Thyroid gland (tissue), 4 donors: ENCODE results near the gene ITGB2. TPM values are rescaled to one million over a fixed set of nuclear protein-coding genes. Genes with fewer than 3 reads are reported as not detected.

ENCODE experiments used
- DNase-seq, 2 donors: peaks; one replicate each; pipeline ENCODE4 v3.0.0-alpha.2; 2019
- H3K27ac ChIP-seq, 3 donors: fragments of 200-600 bp; sonication (generic); 1 replicate in 2 of 3; 2 replicates in 1 of 3; pipeline ENCODE4 v1.5.1; 2016 to 2019; ENCODE audit warnings: mild to moderate bottlenecking in 1 of 3, moderate library complexity in 1 of 3
- H3K27me3 ChIP-seq: fragments of 200-600 bp; sonication (generic); one replicate; pipeline ENCODE4 v1.5.1; 2019
- H3K36me3 ChIP-seq, 2 donors: fragments of 200-600 bp; sonication (generic); one replicate each; pipeline ENCODE4 v1.5.1; 2016 to 2019
- H3K4me1 ChIP-seq, 2 donors: fragments of 200-600 bp; sonication (generic); one replicate each; pipeline ENCODE4 v1.5.1; 2017 to 2019
- H3K4me3 ChIP-seq, 3 donors: fragments of 200-600 bp; sonication (generic); replicated peaks in 1 of 3; 1 replicate in 2 of 3; 2 replicates in 1 of 3; pipeline ENCODE4 v1.5.1; 2016; ENCODE audit warnings: mild to moderate bottlenecking in 1 of 3
- H3K9me3 ChIP-seq: fragments of 200-600 bp; sonication (generic); one replicate; pipeline ENCODE4 v1.5.1; 2017
- POLR2A ChIP-seq, 2 donors: fragments of 450-650 bp; IDR thresholded peaks; one replicate each; pipeline ENCODE4 v1.6.1; 2017; ENCODE audit warnings: antibody characterized with exemption in 2 of 2, mild to moderate bottlenecking in 2 of 2, moderate library complexity in 1 of 2
- WGBS, 2 donors: methylation state at CpG; one replicate each; pipeline ENCODE4 v1.1.5; 2017; 5-methylcytosine and 5-hydroxymethylcytosine counted together
- intact Hi-C: fragments of 100-400 bp; cut with DNase I; formaldehyde crosslinking; loops from one replicate; pipeline ENCODE4 v1.15.1; 2023
- total RNA-seq, 4 donors: library from RNA; depleted of rRNA; stranded (reverse); fragments of >200 nt; gene quantifications; one replicate each; pipeline ENCODE4 v1.2.3, GENCODE V29; 2016
- TF ChIP-seq, protein P1 (sequence below), 6 experiments: fragments of 200-600 bp in 3 of 6; fragments of 450-650 bp in 3 of 6; sonication (generic) in 3 of 6; IDR thresholded peaks; one replicate each; pipeline ENCODE4 v1.5.1; 2016 to 2019; ENCODE audit warnings: antibody characterized with exemption in 6 of 6, mild to moderate bottlenecking in 2 of 6, inconsistent platforms in 1 of 6, moderate library complexity in 1 of 6

ITGB2 gene
- total RNA-seq, 4 donors from 2014 or later = 18.4 to 79.4 (median 27.5) TPM

DNA sequence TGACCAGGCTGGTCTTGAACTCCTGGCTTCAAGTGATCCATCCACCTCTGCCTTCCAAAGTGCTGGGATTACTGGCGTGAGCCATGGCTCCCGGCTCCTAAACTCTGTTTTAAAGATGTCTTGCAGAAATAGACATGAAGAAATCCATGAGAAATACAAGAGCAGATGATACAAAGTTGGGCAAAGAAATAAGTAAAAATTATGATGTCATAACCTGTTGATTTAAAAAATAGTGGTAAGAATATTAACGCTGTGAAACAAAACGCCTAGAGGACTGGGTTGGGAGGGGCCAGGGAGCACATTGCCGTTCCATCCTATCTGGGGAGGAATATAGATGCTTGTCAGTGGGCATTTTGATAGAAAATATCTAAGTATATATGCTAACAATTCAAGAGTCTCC is 1.2 kb upstream of the ITGB2 start:
- intact Hi-C loops = no loop called here
- TF ChIP-seq POLR2A (IDR thresholded peaks at IDR 0.05) = no peak
- TF ChIP-seq, protein P1, sequence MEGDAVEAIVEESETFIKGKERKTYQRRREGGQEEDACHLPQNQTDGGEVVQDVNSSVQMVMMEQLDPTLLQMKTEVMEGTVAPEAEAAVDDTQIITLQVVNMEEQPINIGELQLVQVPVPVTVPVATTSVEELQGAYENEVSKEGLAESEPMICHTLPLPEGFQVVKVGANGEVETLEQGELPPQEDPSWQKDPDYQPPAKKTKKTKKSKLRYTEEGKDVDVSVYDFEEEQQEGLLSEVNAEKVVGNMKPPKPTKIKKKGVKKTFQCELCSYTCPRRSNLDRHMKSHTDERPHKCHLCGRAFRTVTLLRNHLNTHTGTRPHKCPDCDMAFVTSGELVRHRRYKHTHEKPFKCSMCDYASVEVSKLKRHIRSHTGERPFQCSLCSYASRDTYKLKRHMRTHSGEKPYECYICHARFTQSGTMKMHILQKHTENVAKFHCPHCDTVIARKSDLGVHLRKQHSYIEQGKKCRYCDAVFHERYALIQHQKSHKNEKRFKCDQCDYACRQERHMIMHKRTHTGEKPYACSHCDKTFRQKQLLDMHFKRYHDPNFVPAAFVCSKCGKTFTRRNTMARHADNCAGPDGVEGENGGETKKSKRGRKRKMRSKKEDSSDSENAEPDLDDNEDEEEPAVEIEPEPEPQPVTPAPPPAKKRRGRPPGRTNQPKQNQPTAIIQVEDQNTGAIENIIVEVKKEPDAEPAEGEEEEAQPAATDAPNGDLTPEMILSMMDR (IDR thresholded peaks at IDR 0.05) = no peak
- H3K4me3 ChIP-seq = no peak overlapping the region
- H3K36me3 ChIP-seq = no peaks in the 10 kb centered on the region
- H3K4me1 ChIP-seq = peaks cover 0 to 6% of the 10 kb centered on the region in 2 donors
- DNase-seq = no peak
- no peaks in the 10 kb centered on the region for H3K9me3 ChIP-seq
- no peaks in the 10 kb centered on the region for H3K27me3 ChIP-seq
- WGBS, 2 donors = 67 to 76% methylated on average over 5 of the region's 5 CpGs
- H3K27ac ChIP-seq = no peak overlapping the region

DNA sequence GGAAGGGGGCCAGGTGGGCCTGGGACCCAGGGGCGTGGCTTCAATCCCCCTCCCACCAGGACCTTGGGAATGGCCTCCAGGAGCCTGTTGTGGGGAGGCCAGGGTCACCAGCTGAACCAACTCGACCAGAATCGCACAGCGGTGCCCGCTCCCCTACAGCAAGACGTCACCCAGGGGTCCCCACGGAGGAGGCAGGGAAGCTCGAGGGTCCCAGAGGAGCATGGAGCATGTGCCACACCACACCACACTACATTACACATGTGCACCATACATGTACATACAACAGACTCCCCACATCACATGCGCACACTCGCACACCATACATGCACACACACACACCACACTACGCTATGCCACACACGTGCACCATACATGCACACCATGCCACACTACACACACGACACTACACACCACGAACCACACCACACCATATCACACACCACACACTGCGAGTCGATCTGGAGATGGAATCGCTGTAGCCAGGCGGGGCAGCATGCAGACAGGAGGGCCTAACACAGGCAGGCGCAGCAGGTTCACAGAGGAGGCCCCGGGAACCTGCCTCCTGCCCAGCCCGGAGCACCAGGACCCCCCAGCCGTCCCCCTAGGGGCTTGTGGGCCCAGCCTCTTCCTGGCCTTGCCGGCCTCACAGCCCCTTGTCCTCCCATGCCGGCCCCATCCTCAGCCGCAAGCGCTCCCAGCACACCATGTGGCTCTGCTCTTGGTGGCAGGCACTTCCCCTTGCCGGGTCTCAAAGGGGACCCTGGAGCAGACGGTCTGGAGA is 596 bp downstream of the ITGB2 start:
- Histone ChIP-seq H3K9me3 (no peaks in the 10 kb centered on the region), H3K27me3 (no peaks in the 10 kb centered on the region), H3K27ac (no peak overlapping the region), H3K4me1 (no peaks in the 10 kb centered on the region), H3K36me3 (no peaks in the 10 kb centered on the region), H3K4me3 (no peak overlapping the region)
- DNase-seq = no peak
- WGBS, 2 donors = 77 to 82% methylated on average over 19 to 24 of the region's 28 CpGs
- intact Hi-C loops = no loop called here
- TF ChIP-seq POLR2A (IDR thresholded peaks at IDR 0.05) = no peak
- TF ChIP-seq, protein P1 (IDR thresholded peaks at IDR 0.05) = no peak

DNA sequence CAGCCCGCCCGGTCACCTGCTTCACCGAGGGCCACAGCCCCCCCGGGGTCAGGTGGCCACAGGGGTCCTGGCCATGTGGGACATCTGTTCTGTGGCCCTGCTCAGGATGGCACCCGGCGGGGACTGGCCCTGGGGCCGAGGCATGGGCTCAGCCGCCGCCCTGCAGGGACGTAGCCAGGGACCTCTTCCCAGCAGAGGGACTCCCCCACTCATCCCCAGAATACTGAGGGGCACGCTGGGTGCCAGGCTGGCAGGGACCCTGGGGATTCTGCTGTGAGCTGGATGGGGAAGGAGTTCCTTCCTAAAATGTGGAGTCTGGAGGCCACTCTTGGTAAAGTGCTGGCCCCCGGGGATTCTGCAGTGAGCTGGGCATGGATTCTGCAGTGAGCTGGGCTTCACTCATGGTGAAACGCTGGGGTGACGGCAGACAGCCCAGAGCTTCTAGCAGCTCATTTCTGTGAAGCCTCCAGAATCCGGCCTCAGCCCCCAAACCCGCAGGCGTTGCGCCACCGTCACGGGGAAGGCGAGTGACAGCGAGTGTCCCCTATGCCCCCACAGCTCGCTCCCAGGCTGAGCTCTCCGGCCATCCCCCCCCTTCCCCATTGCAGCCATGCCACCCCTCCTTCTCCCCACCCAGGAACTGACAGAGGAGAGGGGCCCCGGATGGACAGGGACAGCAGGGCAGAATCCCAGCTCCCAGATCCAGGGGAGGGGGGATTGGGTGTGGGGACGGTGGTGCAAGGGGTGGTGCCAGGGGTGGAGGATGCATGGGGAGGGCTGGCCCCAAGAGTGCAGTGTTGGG is 1.4 kb downstream of the ITGB2 start:
- H3K4me1 ChIP-seq = no peaks in the 10 kb centered on the region
- no peaks in the 10 kb centered on the region for H3K27me3 ChIP-seq
- H3K36me3 ChIP-seq = no peaks in the 10 kb centered on the region
- 25 to 80% methylated on average over 11 to 13 of the region's 26 CpGs for WGBS, 2 donors
- TF ChIP-seq, protein P1 (IDR thresholded peaks at IDR 0.05) = no peak
- no peak for TF ChIP-seq POLR2A (IDR thresholded peaks at IDR 0.05)
- intact Hi-C loops = no loop called here
- H3K27ac ChIP-seq = no peak overlapping the region
- no peak for DNase-seq
- H3K9me3 ChIP-seq = no peaks in the 10 kb centered on the region
- no peak overlapping the region for H3K4me3 ChIP-seq

DNA sequence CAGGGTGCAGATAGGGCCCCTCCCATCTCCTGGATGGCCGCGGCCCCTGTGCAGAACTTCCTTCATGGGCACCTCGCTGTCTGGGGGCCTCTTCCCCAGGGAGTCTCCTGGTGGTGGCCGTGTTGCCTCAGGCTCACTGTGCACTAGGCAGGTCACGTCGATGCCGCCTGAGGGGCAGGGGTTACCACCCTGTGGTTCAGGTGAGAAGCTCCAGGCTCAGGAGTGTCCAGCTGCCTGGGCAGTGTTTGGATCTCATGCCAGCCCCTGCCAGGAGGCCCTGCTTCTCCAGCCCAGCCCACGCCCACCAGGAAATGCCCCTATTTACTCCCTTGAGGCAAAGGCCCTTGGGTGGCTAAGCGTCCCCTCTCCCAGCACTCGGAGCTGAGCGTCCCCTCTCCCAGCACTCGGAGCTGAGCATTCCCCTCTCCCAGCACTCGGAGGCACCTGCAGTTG is 2.1 kb downstream of the ITGB2 start:
- TF ChIP-seq, protein P1 (IDR thresholded peaks at IDR 0.05) = no peak
- TF ChIP-seq POLR2A (IDR thresholded peaks at IDR 0.05) = no peak
- no peaks in the 10 kb centered on the region for H3K27me3 ChIP-seq
- H3K36me3 ChIP-seq = no peaks in the 10 kb centered on the region
- DNase-seq = no peak
- WGBS, 2 donors = 40 to 65% methylated on average over 1 to 9 of the region's 13 CpGs
- H3K4me1 ChIP-seq = no peaks in the 10 kb centered on the region
- H3K9me3 ChIP-seq = no peaks in the 10 kb centered on the region
- intact Hi-C loops = no loop called here
- H3K4me3 ChIP-seq = no peak overlapping the region
- H3K27ac ChIP-seq = no peak overlapping the region

DNA sequence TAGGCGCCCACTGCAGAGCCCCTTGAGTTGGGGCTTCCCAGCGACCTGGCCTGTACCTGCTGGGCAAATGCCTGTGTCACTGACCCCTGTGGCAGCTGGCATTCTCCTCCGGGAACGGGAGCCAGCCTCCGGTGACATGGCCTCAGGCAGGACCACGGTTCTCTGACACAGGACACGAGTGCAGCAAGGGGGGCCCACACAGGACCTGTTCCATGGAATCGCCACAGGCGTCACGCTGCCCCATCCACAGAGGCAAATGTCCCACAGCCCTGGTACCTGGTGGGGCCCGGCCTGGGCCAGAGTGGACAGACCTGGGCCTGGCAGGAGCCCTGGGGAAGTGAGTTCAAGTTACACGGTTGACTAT is 2.6 kb downstream of the ITGB2 start:
- Histone ChIP-seq H3K36me3 (no peaks in the 10 kb centered on the region), H3K4me1 (no peaks in the 10 kb centered on the region), H3K27ac (no peak overlapping the region), H3K9me3 (no peaks in the 10 kb centered on the region), H3K27me3 (no peaks in the 10 kb centered on the region), H3K4me3 (no peak overlapping the region)
- no peak for TF ChIP-seq POLR2A (IDR thresholded peaks at IDR 0.05)
- TF ChIP-seq, protein P1 (IDR thresholded peaks at IDR 0.05) = no peak
- DNase-seq = no peak
- WGBS, 2 donors = 90 to 91% methylated on average over 2 to 8 of the region's 12 CpGs
- intact Hi-C loops = no loop called here
